ENCODE results near the gene DUSP12.

DNA sequence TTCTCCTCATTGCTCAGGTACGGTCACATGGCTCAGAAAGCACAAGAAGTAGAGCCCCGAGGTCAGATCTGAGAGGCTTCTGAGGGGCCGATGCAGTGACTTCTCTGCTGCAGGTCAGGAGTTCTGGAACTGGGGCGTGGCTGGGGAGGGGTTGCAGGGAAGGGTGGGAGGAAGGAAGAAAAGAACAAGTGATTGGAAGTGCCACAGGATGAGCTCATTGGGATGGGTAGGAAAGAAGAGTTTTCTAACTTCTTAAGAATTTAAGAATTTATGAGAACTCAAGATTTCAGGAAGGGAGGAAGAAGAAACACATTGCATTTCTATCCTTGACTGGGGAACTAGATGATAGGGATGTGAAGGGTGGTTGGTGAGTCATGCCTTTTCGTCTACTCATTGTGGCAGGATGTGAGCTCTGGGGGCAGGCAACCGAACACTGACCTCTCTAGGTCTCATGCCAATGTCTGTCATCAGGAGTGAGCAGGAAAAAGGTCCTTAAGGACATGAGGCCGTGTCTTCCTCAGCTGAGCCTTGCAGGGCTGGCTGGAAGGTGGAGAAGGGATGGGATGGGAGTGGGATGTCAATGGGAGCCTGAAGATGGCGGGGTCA is 27.7 kb upstream of the DUSP12 start:
- TF ChIP-seq, protein P1, sequence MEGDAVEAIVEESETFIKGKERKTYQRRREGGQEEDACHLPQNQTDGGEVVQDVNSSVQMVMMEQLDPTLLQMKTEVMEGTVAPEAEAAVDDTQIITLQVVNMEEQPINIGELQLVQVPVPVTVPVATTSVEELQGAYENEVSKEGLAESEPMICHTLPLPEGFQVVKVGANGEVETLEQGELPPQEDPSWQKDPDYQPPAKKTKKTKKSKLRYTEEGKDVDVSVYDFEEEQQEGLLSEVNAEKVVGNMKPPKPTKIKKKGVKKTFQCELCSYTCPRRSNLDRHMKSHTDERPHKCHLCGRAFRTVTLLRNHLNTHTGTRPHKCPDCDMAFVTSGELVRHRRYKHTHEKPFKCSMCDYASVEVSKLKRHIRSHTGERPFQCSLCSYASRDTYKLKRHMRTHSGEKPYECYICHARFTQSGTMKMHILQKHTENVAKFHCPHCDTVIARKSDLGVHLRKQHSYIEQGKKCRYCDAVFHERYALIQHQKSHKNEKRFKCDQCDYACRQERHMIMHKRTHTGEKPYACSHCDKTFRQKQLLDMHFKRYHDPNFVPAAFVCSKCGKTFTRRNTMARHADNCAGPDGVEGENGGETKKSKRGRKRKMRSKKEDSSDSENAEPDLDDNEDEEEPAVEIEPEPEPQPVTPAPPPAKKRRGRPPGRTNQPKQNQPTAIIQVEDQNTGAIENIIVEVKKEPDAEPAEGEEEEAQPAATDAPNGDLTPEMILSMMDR (conservative IDR thresholded peaks at IDR 0.05 in 1 of 2, IDR thresholded peaks at IDR 0.05 in 1 of 2; ENCODE audit: low read depth in 1 of 2, low read length in 2 of 2), result no peak
- TF ChIP-seq EZH2 (IDR thresholded peaks at IDR 0.05; ENCODE audit: low read length, missing control alignments), result no peak
